Tibial nerve (tissue), 4 donors: Measurements from ENCODE around the gene TPRX1.

Experiments
- EP300 ChIP-seq, 2 donors: sonication (generic); formaldehyde crosslinking; IDR thresholded peaks; one replicate each; pipeline ENCODE4 v1.6.1; 2017; ENCODE audit warnings: antibody characterized with exemption in 2 of 2, mild to moderate bottlenecking in 1 of 2
- TF ChIP-seq, protein P1 (sequence below), 5 experiments: fragments of 200-600 bp in 3 of 5; fragments of 450-650 bp in 2 of 5; sonication (generic) in 3 of 5; IDR thresholded peaks; one replicate each; pipeline ENCODE4 v1.5.1; 2016 to 2019; ENCODE audit warnings: antibody characterized with exemption in 5 of 5, mild to moderate bottlenecking in 3 of 5, moderate library complexity in 2 of 5

DNA sequence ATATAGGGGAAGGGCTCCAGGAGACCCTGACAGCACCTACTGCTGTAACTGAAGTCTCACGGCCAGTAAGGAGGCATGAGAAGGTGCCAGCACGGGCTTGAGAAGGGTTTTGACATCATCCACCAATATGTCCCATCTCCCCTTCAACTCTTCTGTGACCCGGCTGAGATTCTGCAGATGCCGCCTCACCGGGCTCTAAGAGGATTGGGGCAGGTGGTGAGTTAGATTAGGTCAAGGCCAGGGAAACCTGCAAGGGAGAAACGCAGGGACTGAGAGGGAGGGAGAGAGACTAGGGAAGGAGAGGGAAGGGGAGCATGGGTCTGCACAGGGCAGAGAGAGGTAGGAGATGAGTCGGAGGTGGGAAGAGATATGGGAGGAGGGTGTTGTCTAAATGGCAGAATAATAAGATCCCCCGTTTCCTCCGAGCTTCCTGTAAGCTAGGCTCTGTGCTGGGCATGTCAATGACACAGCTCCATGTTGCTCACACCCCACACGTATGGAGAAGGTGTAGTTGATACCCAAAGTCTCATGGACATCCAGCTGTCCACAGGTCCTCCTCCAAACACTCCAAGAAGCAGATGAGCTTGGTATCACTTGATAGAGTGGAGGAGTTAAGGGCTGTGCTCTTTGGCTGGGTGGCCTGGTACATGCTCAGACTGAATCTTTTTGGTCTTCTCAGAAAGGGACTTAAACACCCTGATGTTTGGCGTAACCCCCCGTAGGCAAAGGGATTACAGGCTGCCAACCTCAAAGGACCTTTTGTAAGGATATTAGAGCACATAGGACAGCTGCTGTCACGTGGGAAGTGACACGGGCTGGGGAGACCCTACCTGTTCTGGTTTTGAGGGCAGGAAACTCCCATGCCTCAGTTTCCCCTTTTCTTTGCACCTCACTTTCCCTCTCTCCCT is 6.1 kb downstream of the TPRX1 start:
- TF ChIP-seq, protein P1, sequence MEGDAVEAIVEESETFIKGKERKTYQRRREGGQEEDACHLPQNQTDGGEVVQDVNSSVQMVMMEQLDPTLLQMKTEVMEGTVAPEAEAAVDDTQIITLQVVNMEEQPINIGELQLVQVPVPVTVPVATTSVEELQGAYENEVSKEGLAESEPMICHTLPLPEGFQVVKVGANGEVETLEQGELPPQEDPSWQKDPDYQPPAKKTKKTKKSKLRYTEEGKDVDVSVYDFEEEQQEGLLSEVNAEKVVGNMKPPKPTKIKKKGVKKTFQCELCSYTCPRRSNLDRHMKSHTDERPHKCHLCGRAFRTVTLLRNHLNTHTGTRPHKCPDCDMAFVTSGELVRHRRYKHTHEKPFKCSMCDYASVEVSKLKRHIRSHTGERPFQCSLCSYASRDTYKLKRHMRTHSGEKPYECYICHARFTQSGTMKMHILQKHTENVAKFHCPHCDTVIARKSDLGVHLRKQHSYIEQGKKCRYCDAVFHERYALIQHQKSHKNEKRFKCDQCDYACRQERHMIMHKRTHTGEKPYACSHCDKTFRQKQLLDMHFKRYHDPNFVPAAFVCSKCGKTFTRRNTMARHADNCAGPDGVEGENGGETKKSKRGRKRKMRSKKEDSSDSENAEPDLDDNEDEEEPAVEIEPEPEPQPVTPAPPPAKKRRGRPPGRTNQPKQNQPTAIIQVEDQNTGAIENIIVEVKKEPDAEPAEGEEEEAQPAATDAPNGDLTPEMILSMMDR (IDR thresholded peaks at IDR 0.05), result no peak
- TF ChIP-seq EP300 (IDR thresholded peaks at IDR 0.05), result no peak
